SW480 (cell line): ENCODE data around the gene MIS12.

Experiments used
- DNase-seq: peaks from one replicate; pipeline ENCODE4 v3.0.0-alpha.2; 2016; ENCODE audit warnings: low spot score

MIS12 gene, protein sequence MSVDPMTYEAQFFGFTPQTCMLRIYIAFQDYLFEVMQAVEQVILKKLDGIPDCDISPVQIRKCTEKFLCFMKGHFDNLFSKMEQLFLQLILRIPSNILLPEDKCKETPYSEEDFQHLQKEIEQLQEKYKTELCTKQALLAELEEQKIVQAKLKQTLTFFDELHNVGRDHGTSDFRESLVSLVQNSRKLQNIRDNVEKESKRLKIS

DNA sequence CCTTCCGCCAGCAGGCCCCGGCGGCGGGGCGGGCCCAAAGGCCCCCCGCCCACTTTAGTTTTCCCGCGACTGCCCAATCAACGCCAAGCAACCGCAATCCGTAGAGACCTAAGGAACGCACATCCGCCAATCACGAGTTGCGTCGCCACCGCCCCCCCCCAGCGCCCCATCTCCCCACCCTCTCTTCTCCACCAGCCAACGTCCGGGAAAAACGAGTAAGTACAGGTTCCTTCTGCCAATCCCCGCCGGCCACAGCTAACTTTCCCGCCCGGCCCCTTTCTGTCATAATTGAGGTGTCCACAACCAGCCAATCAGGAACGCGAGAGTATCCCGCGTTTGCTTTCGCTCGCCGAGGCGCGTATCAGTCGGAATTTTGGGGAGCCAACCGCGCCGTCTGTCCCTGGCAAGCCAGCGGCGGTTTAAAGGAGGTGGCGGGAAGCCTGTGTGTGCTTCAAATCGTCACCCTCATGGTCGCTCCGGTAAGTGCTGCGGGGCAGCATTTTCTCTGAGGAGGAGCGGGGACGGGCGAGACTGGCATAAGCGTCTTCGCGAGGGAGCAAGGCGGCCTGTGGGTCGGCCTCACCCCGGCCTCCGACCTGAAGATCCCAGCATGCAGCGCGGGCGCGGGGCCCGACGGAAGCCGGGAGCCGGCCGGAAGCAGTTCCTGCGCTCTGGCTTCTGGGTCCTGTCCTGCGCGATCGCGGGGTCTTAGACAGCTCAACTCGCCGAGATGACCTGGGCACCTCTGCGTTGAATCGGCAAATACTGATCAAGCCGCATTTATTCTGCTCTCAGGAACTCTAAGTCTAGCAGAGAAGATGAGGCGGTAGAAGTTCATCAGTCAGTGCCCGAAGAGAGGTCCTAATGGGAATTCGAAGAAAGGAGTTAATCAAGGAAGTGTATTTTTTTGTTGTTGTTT, at the start of gene MIS12:
Gene MIS12 (plus strand): TSS at position 361 of the 919 bp plus-strand sequence. CDS start 2,297 bp downstream, outside the sequence.
- DNase-seq, result peak; percentile 99

DNA sequence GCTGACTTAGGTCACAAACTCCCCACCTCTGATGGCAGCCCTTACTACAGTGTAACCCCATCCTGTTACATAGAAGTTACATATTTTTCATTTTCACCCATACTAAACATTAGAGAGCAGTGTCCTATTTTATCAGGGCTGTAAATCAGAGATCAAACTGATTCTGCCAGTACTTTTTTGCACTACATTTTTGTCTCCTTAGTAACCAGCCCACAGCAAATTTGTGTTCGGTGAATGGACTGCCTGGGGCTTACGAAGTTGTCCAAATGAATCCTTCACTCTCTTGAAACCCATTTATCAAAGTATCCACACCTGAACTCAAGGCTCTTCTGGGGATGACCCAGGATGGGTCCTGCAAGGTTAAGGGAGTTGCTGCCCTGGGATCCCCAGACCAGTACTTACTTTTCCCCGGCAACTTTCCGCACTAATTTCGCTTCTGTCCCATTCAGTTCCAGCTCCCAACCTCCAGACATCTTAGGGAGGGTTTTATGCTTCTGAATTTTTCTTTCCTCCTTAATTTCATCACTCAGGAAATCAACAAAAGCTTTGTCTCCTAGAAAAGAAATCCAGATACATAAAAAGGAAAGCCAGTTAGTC, 48.5 kb upstream of the MIS12 start:
- DNase-seq, result no peak

DNA sequence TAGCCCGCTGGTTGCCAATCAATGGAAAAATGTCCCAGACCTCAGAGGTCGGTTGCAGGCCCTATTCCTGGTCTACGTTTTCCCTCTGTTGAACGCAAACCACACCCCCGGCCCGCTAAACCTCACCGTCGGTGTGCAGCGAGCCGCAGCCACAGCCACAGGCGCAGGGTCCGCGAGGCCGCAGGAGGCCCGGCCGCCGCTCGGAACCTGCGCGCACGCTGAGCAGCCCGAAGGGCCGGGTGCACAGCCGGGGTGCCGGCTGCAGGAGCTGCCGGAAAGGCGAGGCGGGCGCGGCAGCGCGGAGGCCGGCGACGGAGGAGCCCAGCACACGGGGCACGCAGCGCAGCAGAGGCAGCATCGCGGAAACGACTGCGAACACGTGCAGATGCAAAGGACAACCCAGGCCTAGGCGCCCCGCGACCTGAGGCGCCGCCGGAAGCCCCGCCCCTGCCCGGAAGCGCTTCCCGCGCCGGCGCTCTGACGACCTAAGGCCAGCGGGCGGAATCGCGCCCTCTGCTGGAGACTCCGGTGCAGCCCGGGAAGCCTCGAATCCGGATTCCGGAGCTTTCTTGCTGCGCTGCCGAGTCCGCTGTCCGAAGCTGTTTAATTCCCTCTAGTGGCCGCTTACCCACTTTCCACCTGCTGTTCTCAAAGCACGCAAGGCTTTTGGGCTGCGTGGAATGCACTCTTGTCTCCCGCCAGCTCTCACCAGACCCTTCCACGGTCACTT, 47.5 kb upstream of the MIS12 start, which contains the start of gene C1QBP:
Gene C1QBP (minus strand): TSS at position 440 of the 730 bp plus-strand sequence. CDS start 82 bp downstream, at position 358.
- peak; percentile 90 for DNase-seq

DNA sequence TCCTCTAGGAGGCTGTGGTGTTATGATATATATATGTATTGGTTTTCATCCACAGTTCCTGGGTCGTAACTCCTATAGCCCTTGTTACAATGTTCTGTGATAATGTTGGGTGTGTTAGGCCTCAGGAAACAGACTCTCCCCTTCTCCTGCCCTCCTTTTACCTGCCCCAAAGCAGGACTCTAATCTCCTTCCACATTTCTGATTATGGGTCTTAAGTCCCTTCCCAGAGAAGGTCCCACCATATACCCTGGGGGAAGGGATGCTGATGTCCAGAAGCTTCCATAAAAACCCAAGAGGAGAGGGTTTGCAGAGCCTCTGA, 47.0 kb upstream of the MIS12 start:
- no peak for DNase-seq

DNA sequence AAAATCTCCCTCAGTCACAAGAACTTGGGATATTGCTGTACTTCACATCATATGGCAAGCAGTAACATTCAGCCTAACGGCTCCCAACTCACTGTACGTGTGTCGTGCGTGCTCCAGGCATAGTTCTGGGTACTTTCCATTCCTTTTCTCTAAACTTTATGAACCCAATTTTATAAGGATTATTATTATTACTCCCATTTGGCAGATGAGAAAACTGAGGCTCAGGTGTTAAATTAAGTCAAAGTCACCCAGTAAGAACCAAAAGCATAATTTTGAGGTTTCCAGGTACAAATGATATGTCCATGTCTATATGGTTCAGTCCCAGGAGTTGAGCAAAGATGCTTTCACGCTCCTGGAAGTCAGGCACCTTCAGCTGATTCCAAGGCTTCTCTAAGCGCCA, 42.6 kb upstream of the MIS12 start:
- no peak for DNase-seq

DNA sequence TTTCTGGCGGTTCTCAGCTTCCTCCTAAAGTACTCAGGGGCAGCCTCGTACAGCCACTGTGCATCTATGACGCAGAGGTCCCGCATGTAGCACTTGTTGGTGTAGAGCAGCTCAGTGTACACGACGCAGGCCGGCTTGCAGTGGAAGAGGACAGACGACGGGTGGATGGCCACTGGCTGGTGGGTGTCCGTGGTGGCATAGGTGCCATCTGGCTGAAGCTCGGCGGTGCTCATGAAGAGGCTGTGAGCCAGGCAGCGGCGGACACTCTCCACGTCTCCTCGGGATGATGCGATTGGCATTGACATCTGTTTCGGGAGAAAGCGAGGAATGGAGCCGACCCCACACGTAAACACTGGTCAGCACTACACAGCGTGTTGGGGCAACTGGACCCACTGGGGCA, 42.2 kb upstream of the MIS12 start:
- no peak for DNase-seq

DNA sequence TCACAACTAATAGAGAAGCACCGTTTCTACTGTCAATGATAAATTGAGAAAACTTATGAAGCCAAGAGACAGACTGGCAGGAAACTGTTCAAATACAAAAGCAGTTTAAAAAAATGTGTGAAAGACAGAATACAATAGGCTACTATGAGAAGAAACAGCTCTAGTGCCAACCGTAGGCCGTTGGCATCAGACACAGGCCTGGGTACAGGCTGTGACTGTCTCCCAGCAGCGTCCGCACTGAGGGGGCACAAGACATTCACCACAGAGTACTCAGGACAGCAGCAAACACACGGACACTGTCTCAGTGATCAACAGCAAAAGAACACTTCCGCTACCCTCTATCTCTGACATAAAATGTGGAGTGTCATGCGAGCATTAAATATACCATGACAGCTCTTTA, 39.6 kb upstream of the MIS12 start:
- no peak for DNase-seq

DNA sequence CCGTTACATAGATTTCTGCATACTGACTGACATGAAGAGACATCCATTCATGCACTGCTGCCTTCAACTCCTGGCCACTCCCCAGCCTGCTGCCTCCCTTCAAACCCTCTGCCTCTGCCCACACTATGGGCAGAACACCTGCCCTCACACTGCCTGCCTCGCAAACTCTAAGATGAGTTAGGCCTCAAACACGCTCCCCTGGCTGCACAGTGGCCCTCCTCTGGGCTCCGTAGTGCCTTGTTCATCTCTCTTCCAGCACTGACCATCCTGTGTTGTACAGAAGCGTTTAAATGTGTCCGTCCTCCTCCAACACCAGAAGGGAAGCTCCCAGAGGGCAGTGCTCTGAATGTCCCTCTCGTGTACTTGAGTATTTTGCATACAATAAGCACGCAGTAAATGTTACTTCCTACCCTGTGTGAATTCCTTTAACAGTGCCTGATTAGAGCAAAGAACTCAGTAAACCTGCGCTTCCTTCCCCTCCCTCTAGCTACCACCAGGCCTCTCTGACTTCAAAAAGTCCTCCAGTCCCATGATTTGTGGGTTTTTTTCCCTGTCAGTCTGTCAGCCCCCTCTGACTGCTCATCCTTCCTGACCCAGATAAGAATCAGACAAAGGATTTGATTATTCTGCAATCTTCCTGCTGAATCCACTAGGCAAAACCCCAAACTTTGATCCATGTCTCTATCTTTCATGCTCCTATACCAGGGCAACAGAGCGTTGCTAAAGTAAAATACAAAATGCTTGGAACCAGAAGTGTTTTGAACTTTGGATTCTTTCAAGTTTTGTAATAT, 21.5 kb upstream of the MIS12 start:
- DNase-seq, result no peak

DNA sequence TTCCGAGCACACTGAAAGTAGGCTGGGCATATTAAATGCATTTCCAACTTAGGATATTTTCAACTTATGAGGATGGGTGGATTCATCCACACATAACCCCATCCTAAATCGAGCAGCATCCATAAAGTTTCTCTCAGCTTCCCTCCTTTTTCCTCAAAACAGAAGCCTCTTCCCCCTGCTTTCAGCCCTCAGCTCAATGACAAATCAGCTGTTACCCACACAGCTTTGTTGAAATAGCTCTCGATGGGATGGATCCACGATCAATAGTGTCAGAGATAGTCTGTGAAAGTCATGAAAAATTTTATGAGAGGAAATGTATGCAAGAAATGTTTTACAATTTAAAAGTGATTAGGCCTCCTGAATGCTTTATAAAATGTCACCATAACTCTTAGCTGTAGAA, 20.1 kb upstream of the MIS12 start:
- no peak for DNase-seq

DNA sequence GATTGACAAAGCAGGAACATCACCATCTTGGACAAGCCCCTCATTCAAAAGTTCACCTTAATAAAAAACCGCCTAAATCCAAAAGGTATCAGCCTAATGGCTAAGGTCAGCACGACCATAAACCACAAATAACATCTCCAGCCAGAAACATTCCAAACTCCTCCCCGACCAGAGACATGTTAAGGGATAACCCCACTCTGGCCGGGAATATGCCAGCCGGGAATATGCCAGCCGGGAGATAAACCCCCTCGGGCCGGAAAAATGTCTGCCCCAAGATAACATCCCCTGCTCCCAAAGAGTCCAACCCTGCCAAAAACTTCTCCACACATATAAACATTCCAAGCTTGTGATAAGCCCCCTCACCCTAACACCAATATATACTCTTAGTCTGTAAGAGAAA, 18.9 kb upstream of the MIS12 start:
- no peak for DNase-seq

DNA sequence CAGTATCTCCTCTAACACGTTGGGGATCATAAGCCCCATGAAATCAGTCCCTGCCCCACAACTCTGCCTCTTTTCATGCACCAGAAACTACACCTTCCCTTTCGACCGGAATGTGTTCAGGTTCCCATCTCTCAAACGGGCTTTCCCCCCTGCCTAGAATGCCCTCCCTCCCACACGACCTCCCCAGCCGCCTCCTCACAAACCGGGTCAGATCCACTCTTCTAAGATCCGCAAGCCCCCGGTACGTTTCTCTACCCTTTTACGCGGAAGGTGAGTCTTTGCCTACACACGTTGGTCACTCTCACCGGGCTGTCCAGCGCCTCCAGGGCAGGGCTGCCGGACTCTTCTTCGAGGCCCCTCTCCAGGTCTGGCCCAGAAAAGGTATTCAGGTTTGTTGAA, 18.3 kb upstream of the MIS12 start:
- peak; percentile 23 for DNase-seq

DNA sequence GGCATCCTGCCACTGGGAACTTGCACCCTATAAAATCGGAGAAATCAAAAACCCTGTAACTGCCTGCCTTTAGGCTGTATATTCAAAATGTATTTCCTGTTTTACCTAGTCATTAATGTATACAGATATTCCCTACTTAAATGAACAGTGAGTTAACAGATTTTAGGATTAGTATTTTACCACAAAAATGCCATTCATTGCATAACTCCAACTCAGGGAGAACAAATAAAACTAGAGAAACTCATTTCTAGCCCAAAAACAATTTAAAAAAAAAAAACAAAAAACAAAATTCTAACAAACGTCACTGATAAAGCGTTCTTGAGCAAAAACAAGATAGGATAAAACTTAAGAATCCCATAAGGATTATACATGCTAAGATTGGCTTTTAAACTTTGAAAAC, 13.9 kb upstream of the MIS12 start:
- no peak for DNase-seq

DNA sequence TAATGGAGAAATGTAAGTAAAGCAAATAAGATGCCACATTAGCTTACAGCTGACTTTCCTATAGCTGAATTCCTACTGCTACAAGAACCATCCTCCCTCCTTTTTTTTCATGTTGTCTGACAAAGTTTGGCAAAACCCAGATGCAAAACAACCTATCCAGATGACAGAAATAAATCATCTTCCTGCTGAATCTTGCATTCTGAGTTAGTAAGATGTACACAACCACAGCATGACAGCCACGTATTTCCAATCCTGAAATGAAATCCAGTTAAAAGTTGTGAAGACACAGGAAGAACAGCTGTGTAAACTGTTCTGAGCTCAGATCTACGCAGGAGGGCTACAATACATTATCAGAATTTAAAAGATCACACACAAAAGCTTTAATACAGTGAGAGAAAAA, 12.5 kb upstream of the MIS12 start:
- no peak for DNase-seq

DNA sequence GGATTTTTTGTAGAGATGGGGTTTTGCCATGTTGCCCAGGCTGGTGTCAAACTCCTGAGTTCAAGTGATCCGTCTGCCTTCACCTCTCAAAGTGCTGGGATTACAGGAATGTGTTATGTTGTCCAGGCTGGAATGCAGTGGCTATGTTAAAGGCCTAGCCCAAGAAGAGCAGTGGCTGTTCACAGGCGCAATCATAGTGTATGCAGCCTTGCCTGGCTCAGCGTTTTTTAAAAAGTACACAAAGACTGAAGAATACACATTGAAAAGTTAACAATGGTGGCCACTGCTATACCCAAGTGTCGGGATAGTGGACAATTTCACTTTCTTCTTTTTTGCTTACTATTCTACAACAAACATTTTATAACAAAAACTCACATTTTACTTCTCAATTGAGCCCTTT, 7.4 kb upstream of the MIS12 start:
- DNase-seq, result no peak

DNA sequence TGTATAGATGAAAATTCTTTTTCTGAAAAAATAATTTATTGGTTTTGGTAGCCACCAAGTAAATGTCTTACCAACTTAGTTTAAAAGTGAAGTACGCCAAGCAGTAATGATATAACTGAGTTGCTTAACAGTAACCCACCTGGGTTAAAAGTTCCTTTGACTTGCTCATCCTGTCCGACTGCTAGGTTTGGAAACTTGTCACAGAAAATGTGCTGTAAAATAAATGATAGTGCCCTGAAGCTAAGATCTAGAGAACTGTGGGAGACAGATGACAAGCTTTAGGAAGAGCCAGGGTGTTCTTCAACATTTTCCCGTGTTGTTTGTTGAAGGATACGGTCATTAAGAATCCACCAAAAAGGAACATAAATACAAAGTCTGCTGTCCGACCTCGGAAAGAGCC, 5.4 kb upstream of the MIS12 start:
- DNase-seq, result no peak

DNA sequence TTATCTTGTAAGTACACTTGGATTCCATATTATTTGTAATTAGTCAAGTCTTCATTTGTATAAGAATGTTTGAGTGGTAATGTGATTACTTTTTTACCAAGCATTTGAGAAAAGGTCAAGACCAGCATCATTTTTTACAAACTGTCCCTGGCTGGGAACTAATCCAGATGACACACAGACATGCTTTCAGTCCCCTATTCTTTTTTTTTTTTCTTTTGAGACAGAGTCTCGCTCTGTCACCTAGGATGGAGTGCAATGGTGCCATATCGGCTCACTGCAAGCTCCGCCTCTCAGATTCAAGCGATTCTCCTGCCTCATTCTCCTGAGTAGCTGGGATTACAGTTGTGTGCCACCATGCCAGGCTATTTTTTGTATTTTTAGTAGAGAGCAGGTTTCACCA, 4.9 kb upstream of the MIS12 start:
- no peak for DNase-seq

DNA sequence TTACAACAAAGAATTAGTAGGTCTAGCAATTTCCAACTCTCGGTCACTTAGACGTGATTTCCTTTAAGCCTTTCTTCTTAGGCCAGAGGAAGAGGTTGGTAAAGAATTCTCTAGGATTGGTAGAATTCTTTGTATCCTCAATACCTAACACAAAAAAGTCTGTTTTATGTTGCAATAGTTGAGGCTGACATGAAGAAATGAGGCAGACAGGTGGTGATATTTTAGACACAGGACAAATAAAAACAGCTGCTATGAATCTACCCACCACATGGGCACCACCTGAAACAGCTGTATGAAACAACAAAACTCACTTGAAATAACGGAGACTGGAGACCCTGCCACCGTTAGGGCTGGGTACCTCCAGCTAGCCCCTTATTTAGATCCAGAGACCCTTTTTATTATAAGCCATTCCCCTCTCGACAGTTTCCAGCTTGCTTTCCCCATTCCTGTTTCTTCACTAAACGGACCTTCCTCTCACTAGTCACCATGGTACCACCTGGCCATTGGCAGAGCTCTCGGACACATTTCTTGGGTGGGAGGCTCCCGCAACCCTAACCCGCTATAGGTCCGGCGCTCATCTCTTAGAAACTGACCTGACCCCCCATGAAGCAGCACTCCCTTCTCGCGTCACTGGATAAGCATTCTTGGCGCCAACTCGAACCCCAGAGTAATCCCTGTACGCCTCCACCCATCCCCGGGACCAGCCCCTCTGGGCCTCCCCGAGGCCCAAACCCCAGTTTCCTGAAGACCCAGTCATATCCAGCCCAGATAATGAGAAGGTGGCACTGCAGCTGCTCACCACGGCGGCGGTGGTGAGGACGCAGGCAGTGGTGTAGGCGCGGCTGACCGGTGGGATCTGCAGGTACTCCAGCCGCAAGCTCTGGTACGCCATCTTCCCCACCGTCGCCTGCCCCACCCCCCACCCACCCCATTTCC, 828 bp upstream of the MIS12 start, which contains the start of gene DERL2:
Gene DERL2 (minus strand): TSS at position 909 of the 936 bp plus-strand sequence. CDS start 17 bp downstream, at position 892.
- DNase-seq, result peak; percentile 28

DNA sequence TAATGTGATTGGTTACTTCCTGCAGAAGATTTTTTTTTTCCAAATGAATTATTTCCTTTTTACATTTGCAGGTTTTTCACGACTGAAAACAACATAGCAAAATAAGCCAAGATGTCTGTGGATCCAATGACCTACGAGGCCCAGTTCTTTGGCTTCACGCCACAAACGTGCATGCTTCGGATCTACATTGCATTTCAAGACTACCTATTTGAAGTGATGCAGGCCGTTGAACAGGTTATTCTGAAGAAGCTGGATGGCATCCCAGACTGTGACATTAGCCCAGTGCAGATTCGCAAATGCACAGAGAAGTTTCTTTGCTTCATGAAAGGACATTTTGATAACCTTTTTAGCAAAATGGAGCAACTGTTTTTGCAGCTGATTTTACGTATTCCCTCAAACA, 2.4 kb downstream of the MIS12 start:
- no peak for DNase-seq

DNA sequence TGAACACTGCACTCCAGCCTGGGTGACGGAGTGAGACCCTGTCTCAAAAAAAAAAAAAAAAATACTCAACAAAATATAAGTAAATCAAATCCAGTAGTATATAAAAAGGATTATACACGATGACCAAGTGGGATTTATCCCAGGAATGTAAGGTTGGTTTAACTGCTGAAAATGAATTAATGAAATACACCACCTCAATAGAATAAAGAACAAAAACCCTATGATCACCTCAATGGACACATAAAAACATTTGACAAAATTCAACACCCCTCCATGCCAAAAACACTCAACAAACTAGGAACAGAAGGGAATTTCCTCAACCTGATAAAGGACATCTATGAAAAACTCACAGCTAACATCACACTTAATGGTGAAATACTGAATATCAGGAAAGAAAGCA, 6.6 kb downstream of the MIS12 start:
- DNase-seq, result no peak

DNA sequence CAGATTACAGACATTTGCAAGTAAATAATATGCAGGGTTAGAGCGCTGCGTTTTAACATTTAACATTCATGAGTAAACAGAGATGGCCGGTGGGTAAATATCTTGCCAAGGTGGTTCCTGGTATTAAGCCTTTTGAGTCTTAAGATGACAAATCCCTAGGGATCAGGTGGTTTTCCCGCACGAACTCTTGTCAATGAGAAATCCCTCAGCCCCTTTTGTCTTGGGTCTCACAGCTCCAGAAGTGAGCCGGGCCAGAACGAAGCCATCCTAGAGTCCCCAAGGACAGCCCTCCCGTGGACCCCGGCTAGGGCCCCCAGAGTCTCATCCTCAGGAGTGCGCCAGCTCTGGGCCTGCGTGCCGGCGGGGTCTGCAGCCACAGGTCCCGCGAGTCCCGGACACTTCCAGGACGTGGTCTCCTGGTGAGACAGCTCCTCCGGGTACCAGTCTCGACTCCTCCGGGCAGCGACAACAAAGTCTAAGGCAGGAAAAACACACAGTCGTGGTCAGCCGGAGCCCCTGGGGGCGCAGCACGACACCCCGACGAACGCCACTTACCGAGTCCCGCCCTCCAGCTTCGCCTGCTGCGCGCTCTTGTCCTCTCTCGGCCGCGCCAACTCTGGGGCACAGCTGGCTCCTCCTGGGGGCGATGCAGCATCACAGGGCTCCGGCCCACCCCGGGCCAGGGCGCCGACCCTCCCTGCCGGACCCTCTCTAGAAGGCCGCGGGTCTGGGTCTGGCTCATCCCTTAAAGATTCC, 13.3 kb downstream of the MIS12 start:
- no peak for DNase-seq
